SHP77 treated with DMSO at 0.1 percent for 48 hours (cell line): ENCODE measurements around the gene PSMA5.
"Not testable (repeated sequence)": the region's sequence is repeated elsewhere in the genome, so short reads cannot be mapped to it uniquely, and the experiment has no call there.

Experiments used
- DNase-seq: peaks from one replicate; lab custom pipeline; 2025; lab: John Stamatoyannopoulos, UW

The PSMA5 gene

GRCh38 chr1:109432336-109432735, 6.1 kb upstream of the PSMA5 start:
- no peak for DNase-seq

GRCh38 chr1:109427171-109427467, 871 bp upstream of the PSMA5 start:
- no peak for DNase-seq

GRCh38 chr1:109425391-109426280, 612 bp downstream of the PSMA5 start:
- no peak for DNase-seq

GRCh38 chr1:109423498-109423897, 2.8 kb downstream of the PSMA5 start:
- no peak for DNase-seq

GRCh38 chr1:109412551-109412950, 13.7 kb downstream of the PSMA5 start:
- DNase-seq, result no peak

- DNase-seq, result no peak
Observed at GRCh38 chr1:109404838-109405237, 21.4 kb downstream of the PSMA5 start.

GRCh38 chr1:109402025-109402424, 24.2 kb downstream of the PSMA5 start:
- DNase-seq, result no peak

- no peak for DNase-seq
Observed at GRCh38 chr1:109400035-109400655, 26.1 kb downstream of the PSMA5 start.

- DNase-seq, result peak; percentile 43
Observed at GRCh38 chr1:109399326-109399957, 26.8 kb downstream of the PSMA5 start.

- no peak for DNase-seq
Observed at GRCh38 chr1:109398343-109399225, 27.7 kb downstream of the PSMA5 start.

GRCh38 chr1:109397581-109398342, 28.5 kb downstream of the PSMA5 start, which contains the start of gene SORT1:
TSS of gene SORT1 (minus strand) at chr1:109397918. CDS start at chr1:109397892, 26 bp downstream.
- peak; percentile 90 for DNase-seq

GRCh38 chr1:109396871-109397580, 29.2 kb downstream of the PSMA5 start:
- DNase-seq, result no peak

- no peak for DNase-seq
Observed at GRCh38 chr1:109396513-109396839, 29.8 kb downstream of the PSMA5 start.

GRCh38 chr1:109395602-109396512, 30.4 kb downstream of the PSMA5 start:
- no peak for DNase-seq

- DNase-seq, result not testable (repeated sequence)
Observed at GRCh38 chr1:109395282-109395599, 31.0 kb downstream of the PSMA5 start.

GRCh38 chr1:109394591-109395281, 31.5 kb downstream of the PSMA5 start:
- no peak for DNase-seq

GRCh38 chr1:109393617-109394233, 32.5 kb downstream of the PSMA5 start:
- DNase-seq, result no peak

- DNase-seq, result no peak
Observed at GRCh38 chr1:109392788-109393616, 33.2 kb downstream of the PSMA5 start.
